ENCODE results near the gene EXOC3. TPM values are rescaled to one million over a fixed set of nuclear protein-coding genes. Genes with fewer than 3 reads are reported as not detected.
"Not testable (repeated sequence)": the region's sequence is repeated elsewhere in the genome, so short reads cannot be mapped to it uniquely, and the experiment has no call there.

Gene EXOC3
- total and polyA plus RNA-seq, 10 of the 15 experiments (the other 5 are each of a cell fraction or from before 2014, with no cell fraction given), result 1.6 to 53.0 (median 27.9) TPM

DNA sequence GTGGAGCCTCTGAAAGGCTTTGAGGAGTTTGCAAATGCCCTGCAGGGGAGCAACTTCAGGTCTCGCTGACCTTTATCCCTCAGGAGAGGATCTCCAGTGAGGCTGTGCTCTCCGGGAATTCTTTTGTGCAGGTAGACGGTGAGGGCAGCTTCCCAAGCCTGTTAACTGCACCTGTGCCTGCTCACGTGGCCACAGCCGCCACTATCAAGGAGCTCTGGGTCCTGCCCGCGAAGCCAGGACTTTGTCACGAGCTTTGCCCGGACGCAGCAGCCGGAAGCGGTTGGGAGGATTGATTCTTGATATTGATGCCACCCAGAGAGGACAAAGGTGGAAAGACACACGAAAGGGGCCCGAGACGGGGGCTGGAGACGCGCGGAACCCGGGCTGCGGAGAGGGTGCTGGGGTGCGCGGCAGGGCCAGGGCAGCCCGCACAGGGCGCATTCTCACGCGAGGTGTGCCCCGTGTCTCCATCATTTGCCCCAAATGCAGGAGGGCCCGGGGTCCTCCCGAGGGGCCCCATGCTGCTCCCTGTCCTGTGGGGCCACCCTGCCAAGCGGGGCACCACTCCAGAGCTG is 63.1 kb downstream of the EXOC3 start:
- intact Hi-C loops (cut with micrococcal nuclease; ENCODE audit: unreplicated experiment), result no loop called here
- in situ Hi-C loops (cut with MboI), result no loop called here
- ChIA-PET POLR2A (no interaction called here), RAD21 (ENCODE audit: unreplicated experiment) (no interaction called here), CTCF (no interaction called here), SMC1A (ENCODE audit: uncharacterized antibody, unreplicated experiment) (no interaction called here)
- H3K27me3 ChIP-seq (replicated peaks in 1 of 2; ENCODE audit: control insufficient read depth in 2 of 2, insufficient read depth in 2 of 2, low read length in 1 of 2), result no peaks in the 10 kb centered on the region
- no peaks in the 10 kb centered on the region for H3K36me3 ChIP-seq (ENCODE audit: control insufficient read depth in 2 of 2, insufficient read depth in 2 of 2, low read length in 1 of 2)
- H2AFZ ChIP-seq (ENCODE audit: control insufficient read depth, low read depth, low read length), result no peak overlapping the region
- no peak for TF ChIP-seq IKZF2 (IDR thresholded peaks at IDR 0.05)
- no peak for TF ChIP-seq ZNF274 (IDR thresholded peaks at IDR 0.05; ENCODE audit: insufficient read depth, insufficient read length)
- no peaks in the 10 kb centered on the region for H3K4me1 ChIP-seq (ENCODE audit: control insufficient read depth, insufficient read depth, low read length)
- no peaks in the 10 kb centered on the region; the same call in 2 of the 3 replicates for H3K9me3 ChIP-seq (replicated peaks; ENCODE audit: control insufficient read depth, insufficient read depth, low read length)
- BruUV-seq (replicated peaks), result no TSS peak
- no peak for DNase-seq (ENCODE audit: low read depth, low spot score)
- H3K4me3 ChIP-seq, result no peak overlapping the region
- no peak for FAIRE-seq
- no peak overlapping the region for H3K9ac ChIP-seq (ENCODE audit: control insufficient read depth, insufficient read depth, low read length)
- H3K4me2 ChIP-seq (ENCODE audit: control insufficient read depth, insufficient read depth), result no peak overlapping the region
- H4K20me1 ChIP-seq (ENCODE audit: control insufficient read depth, insufficient read depth), result no peaks in the 10 kb centered on the region
- H3K27ac ChIP-seq (ENCODE audit: control insufficient read depth, insufficient read depth), result no peak overlapping the region
- no peaks in the 10 kb centered on the region for H3K79me2 ChIP-seq (ENCODE audit: control insufficient read depth, insufficient read depth, low read length)
- 35% methylated on average over 10 of the region's 30 CpGs for WGBS (ENCODE audit: insufficient coverage, insufficient replicate concordance, low lambda C conversion rate, missing lambda C conversion rate)
- ATAC-seq, result no peak

DNA sequence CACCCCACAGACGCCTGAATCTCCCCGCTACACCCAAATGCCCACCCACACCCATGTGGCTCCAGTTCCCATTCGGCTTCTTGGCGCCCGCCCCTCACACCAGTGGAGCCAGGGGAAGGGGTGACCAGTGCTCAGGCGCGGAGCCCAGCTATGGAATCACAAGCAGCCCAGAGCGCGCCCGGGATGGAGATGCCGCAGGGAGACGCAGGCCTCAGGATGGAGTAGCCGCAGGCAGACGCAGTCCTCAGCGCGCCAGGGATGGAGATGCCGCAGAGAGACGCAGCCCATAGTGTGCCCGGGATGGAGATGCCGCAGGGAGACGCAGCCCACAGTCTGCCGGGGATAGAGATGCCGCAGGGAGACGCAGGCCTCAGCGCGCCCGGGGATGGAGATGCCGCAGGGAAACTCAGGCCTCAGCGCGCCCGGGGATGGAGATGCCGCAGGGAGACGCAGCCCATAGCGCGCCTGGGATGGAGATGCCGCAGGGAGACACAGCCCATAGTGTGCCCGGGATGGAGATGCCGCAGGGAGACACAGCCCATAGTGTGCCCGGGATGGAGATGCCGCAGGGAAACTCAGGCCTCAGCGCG is 65.1 kb downstream of the EXOC3 start:
- H4K20me1 ChIP-seq (ENCODE audit: control insufficient read depth, insufficient read depth); H3K79me2 ChIP-seq (ENCODE audit: control insufficient read depth, insufficient read depth, low read length); H3K9ac ChIP-seq (ENCODE audit: control insufficient read depth, insufficient read depth, low read length); POLR2A ChIA-PET; intact Hi-C loops (cut with micrococcal nuclease; ENCODE audit: unreplicated experiment); CTCF ChIA-PET; DNase-seq (ENCODE audit: low read depth, low spot score); in situ Hi-C loops (cut with MboI); H2AFZ ChIP-seq (ENCODE audit: control insufficient read depth, low read depth, low read length); FAIRE-seq; H3K4me3 ChIP-seq; H3K4me2 ChIP-seq (ENCODE audit: control insufficient read depth, insufficient read depth); H3K9me3 ChIP-seq (replicated peaks; ENCODE audit: control insufficient read depth, insufficient read depth, low read length); H3K27ac ChIP-seq (ENCODE audit: control insufficient read depth, insufficient read depth); SMC1A ChIA-PET (ENCODE audit: uncharacterized antibody, unreplicated experiment); BruUV-seq (replicated peaks); H3K36me3 ChIP-seq (ENCODE audit: control insufficient read depth in 2 of 2, insufficient read depth in 2 of 2, low read length in 1 of 2); H3K4me1 ChIP-seq (ENCODE audit: control insufficient read depth, insufficient read depth, low read length); H3K27me3 ChIP-seq (replicated peaks in 1 of 2; ENCODE audit: control insufficient read depth in 2 of 2, insufficient read depth in 2 of 2, low read length in 1 of 2); ATAC-seq; RAD21 ChIA-PET (ENCODE audit: unreplicated experiment): not testable (repeated sequence)
- WGBS (ENCODE audit: insufficient coverage, insufficient replicate concordance, low lambda C conversion rate, missing lambda C conversion rate), result 92% methylated on average over 28 of the region's 42 CpGs
